ENCODE measurements around the gene VARS2. TPM values are rescaled to one million over a fixed set of nuclear protein-coding genes. Genes with fewer than 3 reads are reported as not detected.

Gene VARS2
- total and polyA plus RNA-seq, 9 of the 15 experiments (the other 6 are each of a cell fraction or from before 2014, with no cell fraction given): 1.6 to 53.6 (median 29.9) TPM

GRCh38 chr6:30914076-30914853 lies at the start of gene VARS2 (continued):
- TF ChIP-seq MGA (IDR thresholded peaks at IDR 0.05) (peak; percentile 84), CGGBP1 (CRISPR knock-in tag; IDR thresholded peaks at IDR 0.05) (no peak; the same call in 1 of the 2 replicates), ZNF280A (IDR thresholded peaks at IDR 0.05; ENCODE audit: low read depth, partially characterized antibody) (no peak), PYGO2 (tag; IDR thresholded peaks at IDR 0.05) (no peak), CBX1 (IDR thresholded peaks at IDR 0.05; ENCODE audit: low read depth) (peak; percentile 81; the same call in 1 of the 2 replicates), ZSCAN29 (IDR thresholded peaks at IDR 0.05) (0 out of 2 replicates have a peak, but pooled peaks have one; percentile 4), ZNF707 (CRISPR knock-in tag; conservative IDR thresholded peaks at IDR 0.05) (no peak), LARP7 (IDR thresholded peaks at IDR 0.05) (no peak), CTCFL (IDR thresholded peaks at IDR 0.05; ENCODE audit: borderline replicate concordance, insufficient read depth, low read depth, low read length, poor library complexity, severe bottlenecking) (peak; percentile 44), EWSR1 (IDR thresholded peaks at IDR 0.05; ENCODE audit: borderline replicate concordance, low read depth, partially characterized antibody) (no peak), FOXP1 (CRISPR knock-in tag; IDR thresholded peaks at IDR 0.05) (peak; percentile 92; the same call in 1 of the 2 replicates), KLF16 (IDR thresholded peaks at IDR 0.05) (no peak)

Measured in K562 (cell line).